HG03025 (cell line): ENCODE measurements around the gene COX17.

Experiments used
- ATAC-seq: cut with Tn5 transposase; IDR thresholded peaks from one replicate; pipeline ENCODE4 v1.9.1; 2021; ENCODE audit warnings: mild to moderate bottlenecking, moderate library complexity; ENCODE audit not compliant: unreplicated experiment, low FRiP score

The COX17 gene

DNA sequence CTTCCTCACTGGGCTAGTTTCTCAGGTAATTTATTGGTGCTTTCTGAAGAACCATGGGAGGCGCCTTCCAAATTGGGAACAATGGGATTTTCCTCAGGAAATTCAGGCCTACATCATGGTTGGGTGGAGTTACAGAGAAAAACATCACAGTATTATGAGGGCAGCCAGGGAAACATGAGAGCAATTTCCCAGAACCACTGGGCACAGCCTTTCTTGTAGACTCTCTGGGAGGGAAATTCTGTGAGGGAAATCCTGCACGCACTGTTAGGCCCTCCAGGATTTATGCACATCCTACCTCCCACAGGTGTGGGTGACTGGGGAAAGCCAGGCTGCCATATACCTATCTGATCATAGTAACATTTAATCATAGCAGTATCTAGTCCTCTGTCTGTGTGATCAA, 30.0 kb downstream of the COX17 start:
- ATAC-seq: no peak

DNA sequence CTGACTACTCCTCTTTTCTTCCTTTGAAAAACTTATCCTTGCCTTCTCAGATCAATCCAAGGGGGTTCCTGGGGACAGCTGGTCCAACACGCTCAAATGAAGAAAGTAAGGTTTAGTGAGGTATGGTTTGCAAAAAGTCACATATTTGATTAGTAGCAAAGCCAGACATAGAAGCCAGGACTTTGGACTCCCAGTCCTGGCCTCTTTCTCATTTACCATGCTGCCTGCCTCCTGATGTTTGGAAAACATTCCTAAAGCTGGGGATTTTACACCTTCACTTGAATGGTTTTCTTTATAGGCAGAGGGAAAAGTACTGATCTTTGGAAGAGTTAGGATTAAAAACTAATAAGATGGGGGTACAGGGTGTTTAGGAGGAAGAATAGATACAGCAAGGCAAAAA, 31.4 kb downstream of the COX17 start:
- ATAC-seq: no peak

DNA sequence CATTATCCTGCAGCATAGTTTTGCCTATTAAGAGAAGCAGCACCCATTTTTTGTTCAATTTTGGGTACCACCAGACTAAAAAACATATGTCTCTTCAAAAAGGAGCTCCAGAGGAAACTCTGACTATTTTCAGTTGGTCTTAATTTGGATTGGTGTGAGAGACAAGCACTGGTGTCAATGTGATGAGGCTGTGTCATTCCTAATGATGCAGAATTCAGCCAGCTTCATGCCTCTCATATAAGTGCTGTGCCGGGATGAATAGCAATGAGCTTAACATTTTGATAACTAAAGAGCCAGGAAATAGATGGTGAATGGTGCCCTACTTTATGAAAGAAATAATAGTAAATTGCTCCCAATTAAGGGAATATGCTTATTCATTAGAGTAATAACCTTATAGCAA, 32.7 kb downstream of the COX17 start:
- no peak for ATAC-seq

DNA sequence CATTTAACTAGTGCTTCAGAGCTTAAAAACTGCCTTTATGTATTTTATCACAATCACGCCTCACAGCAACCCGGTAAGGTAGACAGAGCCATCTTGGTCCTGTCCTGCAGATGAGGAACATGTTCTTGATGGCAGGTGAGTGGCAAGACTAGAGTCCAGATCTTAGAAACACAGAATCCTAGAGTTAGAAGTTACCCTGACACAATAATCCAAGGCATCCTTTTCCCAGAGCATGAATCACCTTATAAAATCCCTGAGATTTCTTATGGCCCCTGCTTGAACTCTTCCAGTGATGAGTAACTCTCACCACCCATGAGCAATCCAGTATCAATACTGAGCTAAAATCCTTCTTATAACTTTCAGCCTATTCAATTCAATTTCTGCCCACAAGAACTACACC, 33.7 kb downstream of the COX17 start:
- ATAC-seq: no peak

- ATAC-seq: no peak
Measured at GRCh38 chr3:119642746-119643473, 34.3 kb downstream of the COX17 start.

DNA sequence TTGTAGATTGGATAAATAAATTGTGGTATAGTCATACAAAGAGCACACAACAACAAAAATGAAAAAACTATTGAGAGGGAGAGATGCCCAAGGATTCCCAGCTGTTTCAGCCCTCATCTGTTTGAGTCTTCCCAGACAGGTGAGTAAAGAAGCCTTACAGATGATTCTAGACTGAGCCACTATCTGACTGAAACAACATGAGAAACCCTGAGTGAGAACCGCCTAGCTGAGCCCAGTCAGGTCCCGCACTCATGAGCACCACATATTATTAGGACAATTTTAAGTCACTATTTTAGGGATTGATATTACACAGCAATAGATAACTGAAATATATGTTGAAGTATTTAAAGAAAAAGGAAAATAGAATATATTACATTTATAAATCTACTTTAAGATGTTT, 35.8 kb downstream of the COX17 start:
- no peak for ATAC-seq

DNA sequence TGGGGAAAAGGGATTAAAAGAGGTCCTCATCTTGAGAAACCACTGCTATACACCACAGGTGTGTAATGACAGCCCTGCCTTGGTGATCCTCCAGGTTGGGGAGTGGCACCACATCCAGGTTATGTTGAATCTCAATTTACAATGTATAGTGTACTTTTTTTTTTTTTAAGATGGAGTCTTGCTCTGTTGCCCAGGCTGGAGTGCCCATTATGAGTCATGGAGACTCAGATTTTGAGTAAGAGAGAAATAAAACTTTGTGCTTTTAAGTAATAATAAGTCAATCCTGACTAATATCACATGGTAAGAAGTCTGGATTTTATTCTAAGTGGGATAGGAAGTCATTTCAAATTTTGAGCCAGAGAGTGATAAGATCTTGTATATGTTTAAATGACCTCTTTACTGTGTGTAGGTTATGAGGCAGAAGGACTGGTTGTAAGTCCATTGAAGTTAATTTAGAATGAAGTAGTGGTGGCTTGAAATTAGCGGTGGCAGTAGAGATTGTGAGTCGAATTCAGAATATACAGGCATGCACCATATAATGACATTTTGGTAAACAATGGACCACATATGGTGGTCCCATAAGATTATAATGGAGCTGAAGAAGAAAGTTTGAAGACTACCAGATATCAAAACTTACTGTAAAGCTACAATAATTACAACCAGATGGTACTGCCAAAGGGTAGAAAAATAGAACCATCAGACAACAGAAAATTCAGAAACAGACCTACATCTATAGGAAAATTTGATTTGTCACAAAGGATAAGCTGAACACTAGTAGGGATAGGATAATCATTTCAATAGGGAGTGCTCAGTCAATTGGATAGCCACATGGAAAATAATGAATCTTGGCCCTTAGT, 37.5 kb downstream of the COX17 start:
- no peak for ATAC-seq

DNA sequence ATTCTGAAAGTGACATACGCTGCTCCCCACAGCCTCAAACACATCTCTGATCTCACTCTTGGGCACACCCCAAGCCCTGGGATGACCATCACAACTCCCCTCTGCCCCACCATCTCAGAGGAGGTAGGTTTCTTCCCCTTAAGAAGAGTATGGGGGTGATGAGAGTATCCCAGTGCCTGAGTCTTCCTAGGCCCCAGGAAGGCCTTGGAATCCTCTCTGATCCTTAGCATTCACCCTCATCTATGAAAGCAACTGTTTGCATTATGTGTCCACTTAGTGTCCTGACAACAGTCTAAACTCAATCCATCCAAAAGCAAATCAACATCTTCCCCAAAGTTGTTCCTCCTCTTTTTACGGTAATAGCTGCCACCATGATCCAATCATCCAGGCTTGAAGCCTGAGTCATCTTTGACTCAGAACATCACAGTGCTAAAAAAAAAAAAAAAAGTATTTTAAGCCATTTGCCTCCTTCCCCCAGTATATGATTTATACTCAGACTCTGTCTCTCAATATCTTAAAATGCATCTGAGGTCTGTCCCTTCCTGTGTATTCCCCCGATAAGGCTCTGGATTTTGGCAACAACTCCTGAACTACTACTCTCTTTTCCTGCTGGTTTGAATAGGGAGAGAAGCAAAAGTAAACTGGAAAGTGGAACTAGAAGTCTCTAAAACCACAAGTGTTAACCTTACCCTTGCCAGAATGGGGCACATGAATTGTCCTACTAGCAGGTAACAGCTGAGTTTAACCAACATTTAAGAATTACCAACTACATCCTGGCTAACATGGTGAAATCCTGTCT, 39.3 kb downstream of the COX17 start:
- ATAC-seq: peak; percentile 31

DNA sequence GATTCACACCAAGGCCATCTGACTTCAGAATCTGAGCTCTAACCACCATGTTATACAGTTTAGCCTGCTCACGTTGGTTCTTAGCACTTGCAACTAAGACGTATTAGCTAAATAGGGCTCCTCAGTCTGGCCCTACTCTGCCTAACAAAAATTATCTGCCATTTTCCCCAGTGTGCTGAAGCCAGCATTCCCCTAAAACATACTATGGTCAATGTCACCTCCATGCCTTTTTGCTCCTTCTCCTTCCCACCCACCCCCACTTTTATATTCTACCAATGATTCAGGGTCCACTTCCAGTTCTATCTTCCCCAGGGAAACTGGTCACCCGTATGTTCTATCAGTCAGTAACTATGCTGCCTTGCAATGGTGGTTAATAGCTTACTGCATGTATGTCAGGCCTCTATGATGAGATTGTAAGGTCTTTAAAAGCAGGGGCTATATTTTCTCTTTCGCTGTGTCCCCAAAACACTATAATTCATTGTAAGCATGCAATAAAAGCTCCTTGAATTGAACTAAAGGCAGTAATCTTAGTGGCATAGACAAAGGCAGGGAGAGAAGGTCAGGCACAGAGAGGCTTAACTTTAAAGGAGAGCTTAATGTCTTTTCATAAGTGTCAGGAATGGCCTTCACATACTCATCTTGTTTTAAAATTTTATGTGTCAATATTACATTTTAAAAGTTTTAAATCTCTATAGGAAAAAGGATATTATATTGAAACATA, 40.2 kb downstream of the COX17 start:
- no peak for ATAC-seq

DNA sequence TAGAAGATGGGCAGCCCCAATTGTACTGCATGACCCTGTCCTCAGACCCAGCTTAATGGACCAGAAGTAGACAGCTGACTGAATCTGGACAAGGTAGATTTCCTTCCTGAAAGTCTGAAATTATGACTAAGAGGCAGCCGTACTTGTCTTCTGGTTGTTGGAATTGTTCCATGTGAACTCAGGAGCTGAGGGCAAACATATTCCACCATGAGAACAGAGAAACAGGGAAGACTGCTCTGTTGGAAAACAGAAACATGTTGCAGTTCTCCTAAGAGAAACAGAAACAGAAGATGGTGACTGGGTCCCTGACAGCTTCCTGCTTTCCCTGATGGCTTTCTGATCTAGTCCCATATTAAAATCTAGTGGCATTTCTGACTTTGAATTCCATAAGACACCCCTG, 41.0 kb downstream of the COX17 start:
- ATAC-seq: no peak

DNA sequence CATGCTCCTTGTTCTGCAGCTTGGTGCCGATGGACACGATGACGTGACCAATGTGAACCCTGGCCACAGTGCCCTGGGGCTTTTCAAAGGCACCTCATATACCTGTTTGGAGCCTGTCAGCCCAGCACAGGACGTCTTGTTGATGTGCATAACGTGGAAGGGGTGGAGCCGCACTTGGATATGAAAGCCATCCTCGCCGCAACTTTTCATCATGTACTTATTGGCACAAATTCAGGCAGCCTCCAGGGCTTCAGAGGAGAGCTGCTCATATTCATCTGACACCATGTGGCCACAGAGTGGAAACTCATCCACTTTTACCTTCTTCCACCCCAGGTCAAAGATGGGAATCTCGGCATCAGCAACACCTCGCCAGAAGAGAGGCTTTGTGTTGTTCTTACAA, 41.5 kb downstream of the COX17 start:
- ATAC-seq: no peak

DNA sequence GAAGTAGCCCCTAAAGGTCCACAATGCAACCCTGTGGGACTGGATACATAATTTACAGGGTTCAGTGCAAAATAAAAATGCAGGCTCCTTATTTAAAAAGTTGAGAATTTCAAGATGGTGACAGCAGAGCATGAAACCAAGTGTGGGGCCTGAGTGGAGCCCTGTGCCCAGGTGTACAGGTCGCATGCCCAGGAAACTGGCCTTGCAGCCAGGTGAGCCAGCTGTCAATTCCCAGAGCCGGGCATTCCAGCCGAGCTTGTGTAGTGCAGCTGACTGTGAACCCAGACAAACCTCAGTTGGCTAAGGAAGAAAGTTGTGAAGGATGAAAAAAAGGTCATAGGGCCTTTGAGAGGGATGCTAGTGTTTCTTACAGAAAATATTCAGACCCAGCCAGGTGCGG, 44.4 kb downstream of the COX17 start:
- no peak for ATAC-seq

DNA sequence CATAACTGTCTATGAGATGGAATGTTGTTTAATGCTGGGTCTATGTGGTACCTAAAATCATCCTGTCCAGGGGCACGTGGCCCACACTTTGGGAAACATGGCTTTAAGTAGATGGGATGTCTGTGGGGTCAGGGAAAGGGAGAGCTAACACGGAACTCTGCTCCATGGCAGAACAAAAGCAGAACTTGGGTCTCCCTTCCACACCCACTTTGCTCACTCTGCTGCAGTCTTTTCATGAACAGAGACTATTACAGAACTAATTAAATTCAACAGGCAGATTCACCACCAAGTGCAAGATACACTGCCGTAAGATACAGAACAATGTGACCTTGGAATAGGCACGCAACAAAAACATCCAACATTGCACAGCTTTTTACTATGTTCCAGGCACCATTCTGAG, 45.0 kb downstream of the COX17 start:
- ATAC-seq: no peak

GRCh38 chr3:119631516-119631915, 45.7 kb downstream of the COX17 start:
- ATAC-seq: no peak

- ATAC-seq: no peak
Measured at GRCh38 chr3:119630880-119631329, 46.3 kb downstream of the COX17 start.

DNA sequence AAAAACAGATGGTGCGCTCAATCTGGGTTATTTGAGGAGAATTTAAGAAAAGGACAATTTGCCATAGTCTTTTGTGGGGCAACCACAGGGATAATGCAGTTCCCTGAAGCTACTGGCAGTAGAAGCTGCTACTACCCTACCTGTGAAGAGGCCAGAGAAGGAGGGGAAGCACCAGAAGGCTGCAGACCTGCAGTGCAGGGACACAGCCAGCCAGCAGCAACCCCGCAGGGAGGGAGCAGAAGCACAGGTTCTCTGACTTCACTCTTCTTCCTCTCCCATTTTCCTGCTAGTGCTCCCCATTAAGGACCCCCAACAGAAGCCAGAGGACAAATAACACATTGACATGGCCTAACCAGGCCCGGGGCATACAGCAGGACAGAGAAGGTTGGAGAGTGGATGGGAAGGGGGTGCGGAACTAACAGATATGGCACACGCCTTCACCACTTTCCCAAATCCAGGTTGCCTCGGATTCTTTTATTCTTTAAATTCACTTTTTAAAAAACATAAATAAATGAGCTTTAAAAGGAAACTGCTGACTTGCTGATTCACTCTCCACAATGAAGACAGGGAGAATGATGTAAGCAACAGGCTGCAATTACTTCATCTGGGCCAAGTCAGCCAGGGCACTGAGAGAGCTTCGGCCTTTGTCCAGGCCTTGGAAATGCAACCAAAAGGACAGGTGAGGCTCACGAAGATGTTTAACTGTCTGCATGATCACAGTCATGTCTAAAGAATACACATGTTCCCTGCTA, 46.9 kb downstream of the COX17 start:
- ATAC-seq: no peak

DNA sequence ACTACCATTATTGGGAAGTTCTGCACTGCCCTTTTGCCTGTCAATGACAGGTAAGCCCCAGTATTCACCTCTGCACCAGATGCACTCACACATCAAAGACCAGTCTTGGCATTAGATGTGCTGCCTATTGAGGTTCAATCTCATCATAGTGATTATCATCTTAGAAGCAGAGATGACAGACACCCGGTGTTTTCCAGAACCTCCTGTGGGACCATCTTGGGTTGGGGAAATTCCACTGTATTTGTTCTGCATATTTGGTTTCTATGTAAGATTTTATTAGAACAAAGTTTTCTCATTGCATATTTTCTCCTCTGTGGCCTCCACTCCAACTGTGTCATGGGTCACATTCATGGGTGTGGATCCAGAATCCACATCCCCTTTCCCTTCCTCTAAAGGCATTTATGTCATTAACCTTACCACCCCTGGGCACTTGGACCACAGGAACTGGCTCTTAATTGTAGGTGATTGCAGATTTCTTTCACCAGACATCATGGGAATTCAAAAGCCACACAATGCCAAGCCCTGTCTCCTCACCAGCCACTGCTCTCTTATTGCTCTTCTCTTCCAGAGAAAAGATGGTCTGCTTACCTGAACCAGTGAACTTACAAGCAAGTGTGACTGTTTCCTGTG, 48.3 kb downstream of the COX17 start:
- no peak for ATAC-seq

DNA sequence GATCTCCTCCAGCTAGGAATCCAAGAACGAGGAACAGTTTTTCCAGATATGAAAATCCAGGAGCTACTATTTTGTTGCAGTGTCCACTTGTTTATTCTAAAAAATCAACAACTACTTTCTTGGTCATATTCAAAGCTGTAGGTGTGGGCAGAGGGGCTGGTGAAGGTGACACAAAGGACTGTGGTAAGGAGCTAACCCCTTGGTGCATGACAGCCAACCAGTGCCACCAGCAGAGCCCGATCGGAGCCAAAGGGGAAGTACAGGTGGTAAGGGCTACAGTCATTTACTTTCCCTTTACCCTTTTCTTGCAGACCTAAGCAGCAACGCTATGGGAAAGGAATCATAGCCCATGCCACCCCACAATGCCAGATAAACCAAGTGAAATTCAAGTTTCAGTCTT, 48.8 kb downstream of the COX17 start:
- ATAC-seq: no peak

DNA sequence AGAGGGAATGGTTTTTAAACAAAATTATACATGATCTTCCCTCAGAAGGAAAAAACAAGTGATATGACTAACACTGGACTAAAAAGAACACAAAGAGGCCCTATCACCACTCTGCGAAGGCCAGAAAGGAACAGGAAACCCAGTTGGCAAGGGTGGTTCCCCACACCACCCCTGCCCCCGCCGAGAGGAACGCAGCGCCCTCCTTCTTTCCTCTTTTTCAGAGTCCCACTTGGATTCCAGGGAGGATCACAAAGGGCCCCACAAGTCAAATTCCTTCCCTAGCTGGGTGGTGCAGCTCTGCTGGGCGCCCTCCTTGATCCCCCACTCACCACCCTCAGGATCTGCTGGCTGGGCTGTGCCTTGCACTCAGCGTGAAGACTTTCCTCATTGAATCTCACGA, 49.7 kb downstream of the COX17 start:
- no peak for ATAC-seq
